ENCODE measurements around the gene GPATCH4.
"Not testable (repeated sequence)": the region's sequence is repeated elsewhere in the genome, so short reads cannot be mapped to it uniquely, and the experiment has no call there.

The GPATCH4 gene

DNA sequence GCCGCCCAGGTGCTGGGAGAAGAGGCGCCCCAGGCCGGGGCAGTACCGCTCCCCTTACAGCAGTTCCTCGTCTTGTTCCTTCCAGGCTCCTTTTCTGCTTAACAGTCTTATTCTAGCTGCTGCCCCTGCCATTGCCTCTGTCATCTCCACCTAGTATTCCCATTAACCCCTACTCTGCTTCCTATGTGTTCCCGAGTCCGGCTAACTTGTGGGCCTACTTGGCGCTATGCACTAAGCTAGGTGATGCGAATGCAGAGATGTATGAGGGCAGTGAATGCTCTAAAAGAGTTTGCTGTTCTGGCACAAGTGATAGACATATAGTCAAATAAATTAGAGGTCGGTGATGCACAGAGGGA lies 28.6 kb downstream of the GPATCH4 start:
- no peak for DNase-seq

DNA sequence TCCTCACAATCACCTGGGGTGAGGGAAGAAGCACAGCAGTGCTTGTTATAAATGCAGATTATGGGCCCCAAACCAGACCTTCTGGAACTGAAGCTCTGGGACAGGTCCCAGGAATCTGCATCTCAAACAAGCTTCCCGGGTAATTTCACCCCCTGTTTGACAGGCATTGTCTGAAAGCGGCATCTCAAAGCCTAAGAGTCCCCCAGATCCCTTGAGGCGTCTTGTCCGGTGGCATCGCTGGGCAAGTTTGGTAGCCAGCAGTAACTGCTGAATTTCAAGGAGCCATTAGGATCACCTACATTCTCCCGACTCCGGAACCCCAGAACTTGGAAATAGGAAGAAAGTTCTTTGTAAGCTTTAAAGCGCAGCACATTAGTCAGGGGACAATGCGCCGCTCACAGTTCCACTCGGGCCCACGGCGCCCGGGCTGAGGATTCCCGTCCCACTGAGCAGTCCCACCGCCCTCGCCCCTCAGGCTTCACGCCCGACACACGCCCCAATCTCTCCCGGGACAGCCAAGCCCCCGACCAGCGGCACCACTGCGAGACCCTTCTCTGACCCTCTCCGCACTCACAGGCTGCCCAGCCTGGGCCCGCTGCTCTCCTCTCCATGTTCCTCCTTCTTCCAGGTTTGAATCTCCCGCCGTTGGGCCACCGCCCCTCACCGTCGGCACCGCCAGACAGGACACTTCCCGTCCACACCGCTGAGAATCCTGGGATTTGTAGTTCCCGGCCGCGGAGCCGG lies 29.2 kb downstream of the GPATCH4 start, which contains the start of gene IQGAP3:
Gene IQGAP3, minus strand, starts transcription at position 647 of the 744 bp plus-strand sequence. Its CDS starts 36 bp downstream, at position 611.
- peak; percentile 73 for DNase-seq

DNA sequence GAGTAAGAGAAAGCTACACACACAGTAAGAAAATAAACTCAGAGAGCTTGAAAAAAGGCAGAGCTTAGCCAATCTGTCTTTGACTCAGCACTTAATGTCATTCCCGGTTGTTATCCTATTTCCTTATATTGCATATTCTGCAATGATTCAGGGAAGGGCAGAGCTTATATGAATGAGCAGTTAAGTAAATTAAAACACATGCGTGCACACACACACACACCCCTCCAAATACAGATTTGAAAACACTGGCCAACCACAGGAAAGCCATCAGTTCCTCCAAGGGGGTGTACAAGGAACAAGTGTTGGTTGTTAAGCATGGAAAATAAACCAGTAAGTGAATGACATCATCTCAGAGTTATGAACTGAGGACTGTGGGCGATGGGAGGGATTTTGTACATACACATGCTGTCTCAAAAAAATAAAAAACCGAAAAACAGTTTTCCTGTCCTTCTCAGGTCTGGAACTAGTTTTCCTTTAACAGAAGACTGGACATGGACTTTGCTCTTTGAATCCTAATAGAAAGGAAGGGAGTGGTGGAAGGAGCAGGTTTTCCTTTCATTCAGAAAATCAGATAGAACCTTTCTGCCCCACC lies 29.9 kb downstream of the GPATCH4 start:
- DNase-seq = no peak

DNA sequence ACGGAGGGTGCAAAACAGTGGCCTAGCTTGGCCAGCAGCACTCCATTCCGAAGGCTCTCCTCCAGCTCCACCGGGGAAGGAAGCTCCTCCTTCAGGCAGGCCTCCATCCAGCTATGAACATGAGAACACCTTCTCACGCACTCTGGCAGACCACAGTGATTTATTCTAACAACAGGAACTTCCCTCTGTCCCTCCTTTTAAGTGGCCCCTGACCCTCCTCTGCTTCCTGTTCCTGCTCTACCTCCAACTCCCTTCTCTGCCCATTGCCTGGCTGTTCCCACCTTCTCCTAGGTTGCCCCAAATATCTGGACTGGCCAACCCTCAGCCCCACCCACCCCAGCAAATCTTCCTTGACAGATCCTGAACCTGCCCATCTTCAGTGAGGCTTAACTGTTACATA lies 34.8 kb downstream of the GPATCH4 start:
- DNase-seq = no peak

DNA sequence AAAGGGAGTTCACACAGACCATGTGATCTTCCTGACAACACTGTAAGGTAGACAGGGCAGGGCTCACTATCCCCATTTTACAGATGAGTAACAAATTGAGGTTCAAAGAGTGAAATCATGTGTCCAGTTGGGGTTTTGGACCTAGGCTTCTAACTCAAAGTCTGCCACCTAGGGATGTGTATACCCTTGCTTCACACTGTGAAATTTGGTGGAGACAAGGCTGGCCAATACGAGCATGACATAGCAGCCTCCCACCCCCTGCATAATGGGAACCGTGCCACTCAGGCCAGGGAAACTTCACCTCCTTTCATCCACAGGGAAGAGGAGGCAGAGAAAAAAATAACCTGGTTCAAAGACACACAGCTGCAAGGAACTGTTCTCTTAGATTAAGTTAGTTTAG lies 35.8 kb downstream of the GPATCH4 start:
- DNase-seq = no peak

DNA sequence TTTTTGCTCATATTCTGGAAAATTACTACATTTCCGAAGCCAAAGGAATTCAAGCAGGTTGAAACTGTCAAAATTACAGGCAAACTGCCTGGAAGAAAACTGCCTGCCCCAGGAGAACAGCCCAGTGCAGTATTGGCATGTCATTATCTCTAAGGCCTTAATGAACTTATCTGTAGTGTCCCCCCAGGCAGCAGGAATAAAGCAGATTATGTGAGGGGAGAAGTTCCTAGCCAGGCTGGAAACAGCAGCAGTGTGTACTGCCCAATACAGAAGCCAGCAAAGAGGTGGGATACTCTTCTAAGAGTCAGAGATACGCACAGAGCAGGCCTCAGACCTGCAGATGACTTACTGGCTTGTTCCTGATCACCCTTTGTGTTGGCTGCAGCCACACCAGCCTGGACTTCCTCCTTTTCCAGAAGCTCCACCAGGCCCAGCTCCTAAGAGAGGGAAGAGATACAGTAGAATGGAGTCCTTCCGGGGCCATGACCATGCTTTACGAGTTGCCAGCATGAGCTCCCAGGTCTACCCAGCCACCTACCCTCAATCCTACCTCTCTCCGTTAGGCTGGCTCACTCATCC lies 40.6 kb downstream of the GPATCH4 start:
- DNase-seq = no peak

DNA sequence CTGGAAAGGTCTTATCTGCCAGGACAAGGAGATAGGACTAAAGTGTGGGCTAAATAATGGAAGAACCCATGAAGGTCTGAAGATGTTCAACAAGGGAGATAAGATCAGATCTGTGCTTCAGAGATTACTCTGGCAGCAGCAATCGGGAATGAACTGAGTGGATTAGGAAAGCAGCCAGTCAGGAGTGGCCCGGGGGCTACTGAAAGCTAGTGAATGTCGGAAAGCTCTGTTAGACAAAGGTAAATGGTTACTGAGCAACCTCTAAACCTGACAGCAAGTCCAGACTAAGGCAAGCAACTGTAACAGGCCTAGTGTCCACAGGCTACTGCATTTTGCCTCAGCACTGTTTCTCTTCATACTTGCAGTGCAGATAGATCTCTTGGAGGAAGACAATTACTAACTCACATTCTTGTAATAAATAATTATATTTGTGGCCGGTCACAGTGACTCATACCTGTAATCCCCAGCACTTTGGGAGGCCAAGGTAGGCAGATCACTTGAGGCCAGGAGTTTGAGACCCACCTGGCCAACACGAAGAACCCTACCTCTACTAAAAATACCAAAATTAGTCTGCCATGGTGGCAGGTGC lies 41.4 kb downstream of the GPATCH4 start:
- no peak for DNase-seq

DNA sequence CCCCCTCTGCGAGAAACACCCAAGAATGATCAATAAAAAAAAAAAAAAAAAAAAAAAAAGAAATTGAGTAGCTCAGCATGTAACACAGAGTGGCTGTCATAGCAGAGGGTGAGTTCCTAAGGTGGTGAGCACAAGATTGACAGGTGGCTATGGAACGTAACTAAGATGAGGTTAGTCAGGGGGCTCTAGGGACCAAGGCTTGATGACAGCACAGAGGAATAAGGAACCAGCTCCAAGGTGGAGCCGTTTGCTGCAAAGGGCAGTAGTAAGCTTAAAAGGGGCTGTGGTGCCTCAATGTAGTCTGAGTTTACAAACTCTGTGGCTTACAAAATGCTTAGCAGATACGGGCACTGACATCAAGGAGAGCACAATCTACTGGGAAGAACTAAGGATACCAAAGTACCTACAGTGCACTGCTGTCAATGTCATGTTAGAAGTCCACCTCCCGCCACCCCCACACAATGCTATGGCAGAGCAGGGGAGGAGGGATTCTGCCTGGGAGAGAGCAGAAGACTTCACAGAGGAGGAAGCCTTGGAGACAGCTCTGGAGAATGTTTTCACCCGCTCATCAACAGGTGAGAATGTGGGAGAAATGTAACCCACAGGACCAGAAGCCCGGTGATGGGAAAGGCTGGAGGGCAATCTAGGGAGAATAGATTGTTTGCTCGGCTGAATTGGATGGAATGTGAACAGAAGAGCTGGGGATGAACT lies 42.0 kb downstream of the GPATCH4 start:
- no peak for DNase-seq

DNA sequence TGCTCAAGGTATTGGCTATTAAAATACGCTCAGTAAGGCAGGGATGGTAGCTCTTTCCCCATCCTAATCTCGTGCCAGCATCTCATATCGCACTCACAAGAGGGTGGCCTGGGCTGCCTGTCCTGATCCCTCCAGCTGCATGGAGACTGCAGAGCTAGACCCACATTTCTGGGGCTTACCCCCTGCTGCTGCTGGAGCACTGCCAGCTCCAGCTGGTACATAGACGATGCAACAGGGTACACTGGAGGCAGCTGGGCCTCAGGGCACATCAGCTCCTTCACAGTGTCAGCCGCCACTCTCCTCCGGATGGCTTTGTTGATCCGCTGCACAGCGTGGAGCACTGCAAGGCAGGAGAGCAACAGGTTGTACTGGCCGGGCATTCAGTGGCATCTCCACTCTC lies 44.9 kb downstream of the GPATCH4 start:
- no peak for DNase-seq

DNA sequence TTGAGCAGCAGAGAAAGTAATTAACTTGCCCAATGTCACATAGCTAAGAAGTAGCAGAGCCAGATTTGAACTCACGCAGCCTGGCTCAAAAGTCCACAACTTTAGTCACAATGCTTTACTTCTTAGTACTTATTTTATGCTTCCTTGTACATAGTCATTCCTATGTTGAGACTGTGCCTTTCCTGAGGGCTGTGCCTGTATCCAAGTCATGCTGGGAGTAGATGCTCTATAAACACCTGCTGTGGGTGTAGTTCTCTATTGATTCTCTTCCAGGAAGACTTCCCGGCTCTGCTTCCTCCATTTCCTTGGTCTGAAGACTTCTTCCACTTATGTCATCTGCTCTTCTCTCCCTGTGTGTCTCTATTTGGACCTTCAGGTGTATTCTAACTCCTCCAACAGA lies 45.6 kb downstream of the GPATCH4 start:
- no peak for DNase-seq

DNA sequence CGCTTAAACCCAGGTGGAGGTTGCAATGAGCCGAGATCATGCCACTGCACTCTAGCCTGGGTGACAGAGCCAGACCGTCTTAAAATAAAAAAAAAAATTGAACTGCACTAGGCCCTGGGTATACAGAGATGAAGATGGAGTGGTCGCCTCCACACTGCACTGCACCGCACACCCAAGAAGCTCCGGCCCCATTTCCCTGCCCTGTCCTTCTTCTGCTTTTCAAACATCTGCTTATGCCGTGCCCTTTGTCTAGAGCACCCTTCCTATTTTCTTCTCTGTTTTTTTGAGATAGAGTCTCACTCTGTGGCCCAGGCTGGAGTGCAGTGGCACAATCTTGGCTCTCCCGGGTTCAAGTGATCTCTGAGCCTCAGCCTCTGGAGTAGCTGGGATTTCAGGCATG lies 46.3 kb downstream of the GPATCH4 start:
- no peak for DNase-seq

DNA sequence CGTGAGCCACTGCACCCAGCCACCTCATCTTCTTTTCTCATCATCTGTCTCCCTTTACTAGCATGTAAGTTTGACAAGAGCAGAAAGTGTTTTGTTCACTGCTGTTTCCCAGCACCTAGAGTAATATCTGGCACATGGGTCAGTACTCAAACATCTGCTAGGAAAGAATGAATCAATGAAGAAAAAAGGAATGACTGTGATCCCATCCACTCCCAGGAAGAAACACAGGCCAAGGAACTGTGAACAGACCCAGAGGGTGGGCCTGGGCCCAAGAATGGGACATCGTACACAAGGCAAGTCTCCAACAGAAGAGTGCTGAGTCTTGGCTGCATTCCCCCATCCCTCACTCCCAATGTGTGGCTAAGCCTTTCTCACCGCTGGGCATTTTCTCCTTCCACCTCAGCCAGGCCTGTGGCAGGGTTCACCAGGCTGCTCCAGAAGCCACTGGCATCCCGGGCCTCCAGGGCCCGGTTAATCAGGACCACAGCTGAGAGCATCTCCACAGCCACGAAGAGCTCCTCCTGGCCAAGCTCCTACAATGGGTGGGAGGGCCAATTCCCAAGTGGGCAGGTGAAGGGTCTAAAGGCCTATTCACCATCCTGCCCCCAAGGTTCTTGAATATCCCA lies 47.3 kb downstream of the GPATCH4 start:
- no peak for DNase-seq

DNA sequence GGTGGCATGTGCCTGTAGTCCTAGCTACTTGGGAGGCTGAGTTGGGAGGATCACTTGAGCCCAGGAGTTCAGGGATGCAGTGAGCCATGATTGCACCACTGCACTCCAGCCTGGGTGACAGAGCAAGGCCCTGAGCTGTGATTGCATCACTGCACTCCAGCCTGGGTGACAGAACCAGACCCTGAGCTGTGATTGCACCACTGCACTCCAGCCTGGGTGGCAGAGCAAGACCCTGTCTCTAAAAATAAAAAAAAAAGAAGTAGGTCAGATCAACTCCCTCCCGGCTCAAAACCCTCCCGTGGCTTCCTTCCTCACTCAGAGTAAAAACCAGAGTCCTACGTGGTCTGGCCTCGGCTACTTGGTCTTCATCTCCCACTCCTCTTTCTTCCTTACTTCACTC lies 48.3 kb downstream of the GPATCH4 start:
- DNase-seq = not testable (repeated sequence)

DNA sequence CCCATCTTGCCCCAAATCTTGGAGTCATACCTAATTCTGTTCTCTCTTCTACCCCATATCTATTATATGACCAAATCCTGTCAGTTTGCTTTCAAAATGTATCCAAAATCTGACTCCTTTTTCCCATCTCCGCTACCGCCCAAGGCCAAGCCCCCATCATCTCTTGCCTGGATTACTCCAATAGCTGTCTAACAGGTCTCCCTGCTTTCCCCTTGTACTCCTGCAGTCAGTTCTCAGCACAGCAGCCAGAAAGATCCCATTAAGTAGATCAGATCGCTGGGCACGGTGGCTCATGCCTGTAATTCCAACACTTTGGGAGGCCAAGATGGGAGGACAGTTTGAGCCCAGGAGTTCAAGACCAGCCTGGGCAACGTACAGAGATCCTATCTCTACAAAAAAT lies 48.8 kb downstream of the GPATCH4 start:
- DNase-seq = no peak

DNA sequence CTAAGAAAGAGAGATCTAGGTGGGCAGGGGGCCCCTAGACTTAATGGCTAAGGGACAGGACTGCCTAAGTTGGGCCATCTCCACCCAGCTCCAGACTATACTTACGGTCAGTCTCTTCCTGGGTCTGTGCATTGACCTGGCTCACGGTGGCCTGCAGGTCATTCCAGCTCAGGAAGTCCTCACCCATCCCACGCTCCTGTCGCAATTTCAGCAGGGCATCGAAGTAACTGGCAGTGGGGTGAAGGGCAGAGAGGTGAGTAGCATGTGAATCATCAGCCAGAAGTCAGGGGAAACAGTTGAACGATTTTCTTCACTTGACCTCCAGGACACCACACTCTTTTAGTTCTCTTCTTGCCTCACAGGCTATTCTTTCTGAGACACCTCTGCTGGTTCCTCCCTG lies 49.4 kb downstream of the GPATCH4 start:
- DNase-seq = no peak

DNA sequence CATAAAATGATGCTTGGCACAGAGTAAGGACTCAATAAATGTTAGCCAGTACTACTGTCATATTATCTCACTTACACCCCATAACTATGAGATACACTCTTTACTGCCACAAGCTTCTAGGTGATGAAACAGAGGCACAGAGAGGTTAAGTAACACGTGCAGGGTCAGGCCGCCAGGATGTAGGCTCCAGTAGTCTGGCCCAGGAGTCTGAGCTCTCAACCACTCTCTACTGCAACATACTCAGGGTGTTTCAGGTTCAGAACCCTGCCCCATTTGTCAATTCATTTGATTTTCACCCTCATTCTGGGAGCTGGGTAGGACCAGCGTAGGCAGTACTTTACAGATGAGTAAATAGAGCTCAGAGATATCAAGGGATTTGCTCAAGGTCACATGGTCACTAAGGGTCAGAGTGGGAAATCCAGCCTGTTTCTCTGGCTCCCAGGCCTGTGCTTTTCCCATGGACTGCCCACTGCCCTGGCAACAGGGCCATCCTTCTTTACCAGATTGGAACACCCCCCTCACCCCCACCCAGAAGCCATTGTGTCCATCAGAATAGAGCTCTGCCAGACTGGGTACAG lies 50.1 kb downstream of the GPATCH4 start:
- DNase-seq = no peak

DNA sequence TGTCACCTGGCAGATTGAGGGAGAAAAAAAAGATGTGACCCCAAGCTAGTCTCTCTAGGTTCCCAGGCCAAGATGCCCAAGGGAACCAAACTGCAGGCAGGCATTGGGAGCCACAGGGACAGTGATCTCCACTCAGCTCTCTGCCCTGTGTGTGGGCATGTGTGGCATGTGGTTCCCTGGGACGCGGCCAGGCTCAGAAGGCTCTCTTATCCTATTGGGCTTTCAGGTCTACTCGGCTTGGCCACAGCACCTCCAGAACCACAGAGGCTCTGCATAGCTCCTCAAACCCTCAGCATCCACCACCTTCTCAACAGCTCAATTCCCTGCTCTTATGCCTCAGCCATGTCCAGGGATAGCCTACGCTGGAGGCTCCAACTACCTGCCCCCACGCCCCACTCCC lies 50.9 kb downstream of the GPATCH4 start:
- no peak for DNase-seq

DNA sequence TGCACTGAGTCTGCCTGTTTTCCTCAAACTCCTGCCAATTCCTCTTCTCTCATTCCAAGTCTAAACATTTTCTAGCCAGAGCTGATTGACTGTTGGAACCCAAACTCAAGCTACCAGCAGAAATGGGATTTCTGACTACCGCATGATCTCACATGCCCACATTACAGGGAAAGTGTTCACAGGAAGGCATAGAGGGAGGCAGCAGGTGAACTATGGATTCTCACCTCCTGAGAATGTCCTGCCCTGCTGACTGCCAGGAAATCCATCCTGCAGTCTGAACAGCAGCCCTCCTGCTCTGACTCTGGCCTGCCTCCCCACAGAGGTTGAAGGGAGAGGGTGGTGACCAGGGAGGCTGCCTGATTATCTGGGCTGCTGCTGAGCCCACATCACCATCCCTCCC lies 51.4 kb downstream of the GPATCH4 start:
- no peak for DNase-seq

DNA sequence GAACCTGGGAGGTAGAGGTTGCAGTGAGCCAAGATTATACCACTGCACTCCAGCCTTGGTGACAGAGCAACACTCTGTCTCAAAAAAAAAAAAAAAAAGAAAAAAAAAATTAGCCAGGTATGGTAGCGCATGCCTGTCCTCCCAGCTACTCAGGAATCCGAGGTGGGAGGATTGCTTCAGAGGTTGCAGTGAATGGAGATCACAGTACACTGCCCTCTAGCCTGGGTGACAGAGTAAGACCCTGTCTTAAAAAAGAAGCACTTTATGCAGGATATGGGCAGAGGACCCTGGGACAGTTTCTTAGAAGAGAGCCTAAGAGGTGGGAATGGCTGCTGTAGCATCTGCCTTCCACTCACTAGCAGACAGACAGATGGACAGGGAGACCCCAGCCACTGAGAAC lies 51.9 kb downstream of the GPATCH4 start:
- no peak for DNase-seq

DNA sequence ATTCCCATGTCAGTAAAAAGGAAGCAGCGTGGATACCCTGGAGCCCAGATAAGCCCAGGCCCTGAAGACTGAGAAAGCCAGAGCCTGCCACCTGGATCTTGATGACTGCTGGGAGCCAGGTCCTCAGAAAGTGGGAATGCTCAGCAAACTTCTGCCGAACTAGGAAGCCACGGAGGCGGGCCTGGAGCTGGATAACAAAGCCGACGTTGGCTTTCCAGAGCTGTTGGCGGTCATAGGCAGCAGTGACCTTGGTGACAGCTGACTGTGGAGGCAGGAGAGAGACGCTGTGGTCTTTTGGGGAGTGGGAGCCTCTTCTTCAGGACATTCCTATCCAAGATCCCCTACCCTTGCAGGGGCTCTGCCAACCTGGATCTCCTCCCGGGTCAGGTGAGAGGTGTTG lies 53.3 kb downstream of the GPATCH4 start:
- no peak for DNase-seq

DNA sequence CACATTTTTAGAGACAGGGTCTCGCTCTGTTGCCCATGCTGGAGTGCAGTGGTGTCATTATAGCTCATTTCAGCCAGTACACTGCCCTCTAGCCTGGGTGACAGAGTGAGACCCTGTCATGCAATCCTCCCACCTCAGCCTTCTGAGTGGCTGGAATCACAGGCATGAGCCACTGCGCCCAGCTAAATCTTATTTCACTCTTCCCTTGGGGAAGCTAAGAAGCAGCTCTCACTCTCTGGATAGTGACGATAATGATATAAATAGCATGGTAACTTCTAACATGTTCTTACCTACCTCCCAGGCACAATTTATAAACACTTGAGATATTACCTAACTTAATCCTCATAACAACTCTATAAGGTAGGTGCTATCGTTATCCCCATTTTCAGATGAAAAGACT lies 53.8 kb downstream of the GPATCH4 start:
- DNase-seq = no peak

DNA sequence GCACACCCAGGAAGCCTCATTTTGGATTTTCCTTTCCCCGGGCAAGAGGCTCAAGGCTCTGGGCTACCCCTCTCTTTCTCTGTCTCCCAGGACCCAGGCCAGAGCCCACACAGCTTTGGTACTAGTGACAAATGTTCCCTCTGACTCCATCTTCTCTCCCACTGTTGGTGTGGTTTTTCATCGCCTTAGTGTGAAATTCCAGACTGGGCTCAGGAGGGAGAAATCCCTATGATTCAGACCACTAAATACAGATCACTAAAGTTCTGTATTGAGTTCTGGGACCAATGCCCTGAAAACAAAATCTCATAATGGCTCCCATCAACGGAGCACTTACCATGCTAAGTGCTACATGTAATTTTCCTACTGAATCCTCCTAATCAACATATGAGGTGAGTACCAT lies 55.0 kb downstream of the GPATCH4 start:
- no peak for DNase-seq

Measured in stimulated activated CD4-positive, alpha-beta T cell treated with anti-CD3 and anti-CD28 coated beads, Interleukin-1b, Interleukin-23, amount 100 ng/mL, for 48 hours (primary cell).